ENCODE measurements around the gene SMIM20.
A peak's percentile ranks its signal among the peaks of the same experiment; 100 is the strongest.
"Not testable (repeated sequence)": the region's sequence is repeated elsewhere in the genome, so short reads cannot be mapped to it uniquely, and the experiment has no call there.

The SMIM20 gene

GRCh38 chr4:25892796-25893195 lies 21.2 kb upstream of the SMIM20 start:
- ATAC-seq = no peak

- ATAC-seq = no peak
These were observed 17.1 kb upstream of the SMIM20 start for GRCh38 chr4:25896776-25897539.

- peak; percentile 53 to 65 for ATAC-seq
These were observed 13.7 kb upstream of the SMIM20 start for GRCh38 chr4:25900310-25900709.

- ATAC-seq = no peak
These were observed 13.0 kb upstream of the SMIM20 start for GRCh38 chr4:25901030-25901430.

- no peak for ATAC-seq
These were observed 9.9 kb upstream of the SMIM20 start for GRCh38 chr4:25903900-25904747.

GRCh38 chr4:25904748-25905082 lies 9.3 kb upstream of the SMIM20 start:
- ATAC-seq = no peak

- no peak for ATAC-seq
These were observed 8.6 kb upstream of the SMIM20 start for GRCh38 chr4:25905371-25905770.

GRCh38 chr4:25906113-25906512 lies 7.9 kb upstream of the SMIM20 start:
- not testable (repeated sequence) for ATAC-seq

- no peak for ATAC-seq
These were observed 5.5 kb upstream of the SMIM20 start for GRCh38 chr4:25908491-25908901.

GRCh38 chr4:25911356-25911755 lies 2.7 kb upstream of the SMIM20 start:
- no peak for ATAC-seq

GRCh38 chr4:25913056-25913850 lies 767 bp upstream of the SMIM20 start:
- ATAC-seq = peak; percentile 1 to 4

- ATAC-seq = no peak
These were observed 791 bp downstream of the SMIM20 start for GRCh38 chr4:25914670-25915352.

DNA sequence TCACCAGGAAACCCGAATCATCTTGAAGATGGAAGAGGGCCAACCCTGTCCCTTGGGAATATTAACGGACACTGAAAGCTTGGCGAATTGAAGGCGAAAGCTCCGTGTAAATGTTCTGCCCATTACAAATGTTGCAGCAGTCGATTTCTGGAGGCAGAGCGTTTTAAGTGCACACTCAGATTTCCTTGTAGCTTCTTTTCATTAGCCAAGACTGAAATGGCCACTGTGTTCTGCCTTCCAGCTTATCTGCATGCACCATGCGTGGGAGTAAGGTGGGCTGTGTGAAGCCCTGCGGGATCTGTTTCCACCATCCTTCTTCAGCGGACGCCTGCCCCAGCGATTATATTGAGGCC lies 1.3 kb downstream of the SMIM20 start:
- ATAC-seq = no peak

- no peak for ATAC-seq
These were observed 2.9 kb downstream of the SMIM20 start for GRCh38 chr4:25916870-25917269.

DNA sequence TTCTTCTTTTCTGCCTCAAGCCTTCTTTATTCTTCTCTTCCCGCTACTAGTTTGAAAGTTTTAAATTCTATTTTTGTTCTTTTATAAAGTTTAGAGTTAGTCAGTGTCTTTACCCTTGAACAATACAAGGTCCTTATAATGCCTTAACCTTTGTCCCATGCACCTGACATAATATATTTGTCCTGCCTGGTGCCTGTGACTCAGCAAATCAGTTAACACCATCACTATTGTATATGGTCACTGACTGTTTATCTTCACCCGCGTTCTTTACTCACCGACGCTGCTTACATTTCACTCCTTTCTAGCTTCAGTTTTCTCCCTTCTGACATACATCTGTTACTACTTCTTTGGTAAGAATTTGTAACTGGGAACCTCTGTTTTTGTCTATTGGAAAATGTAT lies 5.7 kb downstream of the SMIM20 start:
- ATAC-seq = no peak

GRCh38 chr4:25921922-25922321 lies 7.9 kb downstream of the SMIM20 start:
- ATAC-seq = no peak

DNA sequence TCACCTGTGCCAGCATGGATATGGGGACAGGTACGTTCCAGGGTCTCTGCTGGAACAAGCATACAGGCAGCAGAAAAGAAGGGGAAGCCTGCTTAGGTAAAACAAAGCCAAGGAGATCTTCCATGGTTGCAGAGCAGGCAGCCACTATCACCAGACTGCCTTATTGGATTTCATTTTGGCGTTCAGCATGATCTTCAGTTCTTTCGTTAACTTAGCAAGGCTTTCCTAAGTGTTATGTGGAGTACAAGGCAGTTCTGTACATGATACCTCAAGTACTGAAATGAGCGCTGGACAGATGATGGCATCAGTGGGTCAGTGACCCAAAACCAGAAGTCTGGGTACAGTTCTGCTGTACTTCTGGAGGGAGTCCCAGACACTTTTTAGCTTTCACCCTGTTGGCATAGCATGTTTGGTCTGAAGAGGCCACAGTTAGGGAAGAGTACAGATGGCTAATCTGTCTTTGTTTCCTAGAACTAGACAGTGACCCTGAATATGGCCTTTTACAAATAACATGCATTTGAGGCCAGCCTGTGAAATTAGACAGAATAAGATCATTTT lies 8.9 kb downstream of the SMIM20 start:
- ATAC-seq = no peak

GRCh38 chr4:25923745-25924144 lies 9.7 kb downstream of the SMIM20 start:
- ATAC-seq = no peak

GRCh38 chr4:25925486-25926201 lies 11.6 kb downstream of the SMIM20 start:
- ATAC-seq = no peak

- no peak for ATAC-seq
These were observed 12.4 kb downstream of the SMIM20 start for GRCh38 chr4:25926462-25926861.

GRCh38 chr4:25927361-25928195 lies 13.6 kb downstream of the SMIM20 start:
- no peak for ATAC-seq
